ENCODE results near the gene PRSS50.

GRCh38 chr3:46705751-46706552 is 11.7 kb downstream of the PRSS50 start:
- TF ChIP-seq POLR2A (IDR thresholded peaks at IDR 0.05), result no peak
- TF ChIP-seq POLR2AphosphoS5 (IDR thresholded peaks at IDR 0.05), result no peak
- no peak for TF ChIP-seq CTCF (IDR thresholded peaks at IDR 0.05)
